H4 (cell line): ENCODE results near the gene PTPRN2. TPM values are rescaled to one million over a fixed set of nuclear protein-coding genes. Genes with fewer than 3 reads are reported as not detected.

Experiments
- DNase-seq: peaks from one replicate; pipeline ENCODE4 v3.0.0-alpha.2; 2015; ENCODE audit warnings: low spot score
- total RNA-seq: library from RNA; depleted of rRNA; stranded (reverse); fragments of >200 nt; shearing (Covaris generic); gene quantifications from 2 replicates; pipeline ENCODE4 v1.2.3, GENCODE V29; 2014

Gene PTPRN2
- total RNA-seq, 1 experiment from 2014 or later: 0.97 TPM

DNA sequence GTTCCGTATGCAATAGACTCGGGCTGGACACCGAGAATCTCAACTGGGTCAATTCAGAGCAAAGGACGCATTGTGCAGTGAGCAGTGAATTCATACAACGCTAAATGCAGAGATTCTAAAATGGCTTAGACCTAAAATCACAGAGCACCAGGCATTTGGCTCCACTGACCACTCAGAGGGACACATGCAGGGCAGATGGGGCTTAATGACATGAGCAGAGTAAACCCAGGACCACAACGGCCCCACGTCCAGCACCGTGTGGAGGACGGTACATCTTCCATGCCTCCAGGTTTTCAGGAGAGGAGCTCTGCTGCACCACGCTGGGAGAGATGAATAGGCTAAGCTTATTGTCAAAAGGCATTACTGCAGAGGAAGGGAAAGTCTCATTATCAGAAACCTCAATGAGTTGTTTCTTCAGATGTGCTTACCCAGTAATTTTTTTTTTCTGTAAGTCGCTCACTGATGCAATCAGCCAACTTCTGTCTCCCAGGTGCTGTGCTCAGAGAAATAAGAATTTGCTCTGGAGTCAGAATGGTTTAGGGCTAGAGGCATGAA is 555.0 kb downstream of the PTPRN2 start:
- no peak for DNase-seq

DNA sequence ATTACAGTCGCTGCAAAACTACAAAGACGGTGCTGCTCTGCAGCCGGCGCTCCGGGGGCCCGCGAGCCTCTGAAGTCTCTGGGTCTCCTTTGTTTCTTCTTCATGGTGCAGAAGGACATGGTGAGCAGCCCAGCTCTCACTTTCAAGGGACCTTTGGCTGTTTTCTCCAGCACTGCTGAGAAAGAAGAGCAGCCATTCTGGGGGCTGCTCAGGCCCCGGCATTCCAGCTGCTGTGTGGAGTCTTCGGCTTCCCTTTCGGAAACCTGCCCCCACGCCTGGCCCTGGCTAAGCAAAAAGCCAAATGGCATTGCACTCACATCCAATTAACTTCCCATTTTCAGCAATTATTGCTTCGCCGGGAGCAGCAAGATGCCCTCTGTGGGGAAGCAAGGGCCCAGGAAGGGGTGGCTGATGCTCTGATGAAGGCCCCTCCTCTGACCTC is 555.7 kb downstream of the PTPRN2 start:
- no peak for DNase-seq

DNA sequence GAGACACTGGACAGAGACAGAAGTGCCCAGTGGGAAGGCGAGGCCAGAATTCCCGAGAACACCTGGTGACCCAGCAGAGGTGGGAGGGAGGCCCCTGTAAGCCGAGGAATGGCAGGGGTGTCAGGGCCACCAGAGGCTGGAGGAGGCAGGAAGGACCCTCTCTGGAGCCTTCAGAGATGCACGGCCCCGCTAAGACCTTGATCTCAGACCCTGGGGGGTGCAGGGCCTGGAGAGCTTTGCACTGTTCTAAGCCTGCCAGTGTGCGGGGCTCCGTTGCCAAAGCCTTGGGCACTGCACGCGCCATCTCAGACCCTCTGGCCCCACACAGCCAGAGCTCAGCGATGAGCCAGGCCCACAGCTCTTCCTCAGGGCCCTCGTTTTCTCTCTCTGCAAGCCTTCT is 557.1 kb downstream of the PTPRN2 start:
- no peak for DNase-seq

DNA sequence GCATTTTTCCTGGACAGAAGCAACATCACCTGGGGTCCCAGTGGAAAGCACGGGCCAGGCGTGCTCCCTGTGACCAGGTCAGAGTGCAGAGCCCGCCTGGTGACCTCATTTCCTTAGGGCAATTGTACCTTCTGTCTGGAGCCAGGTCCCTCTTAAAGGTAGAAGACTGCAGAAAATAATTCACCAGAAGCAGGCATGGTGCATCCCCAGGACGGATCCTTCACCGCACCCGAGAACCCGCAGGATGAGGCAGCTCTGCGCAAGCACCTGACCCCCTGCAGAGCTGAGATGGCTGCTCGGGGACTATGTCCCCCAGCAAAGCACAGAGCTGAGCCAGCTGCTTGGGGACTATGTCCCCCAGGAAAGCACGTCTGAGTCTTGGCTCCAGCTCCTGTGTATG is 557.6 kb downstream of the PTPRN2 start:
- DNase-seq: no peak

DNA sequence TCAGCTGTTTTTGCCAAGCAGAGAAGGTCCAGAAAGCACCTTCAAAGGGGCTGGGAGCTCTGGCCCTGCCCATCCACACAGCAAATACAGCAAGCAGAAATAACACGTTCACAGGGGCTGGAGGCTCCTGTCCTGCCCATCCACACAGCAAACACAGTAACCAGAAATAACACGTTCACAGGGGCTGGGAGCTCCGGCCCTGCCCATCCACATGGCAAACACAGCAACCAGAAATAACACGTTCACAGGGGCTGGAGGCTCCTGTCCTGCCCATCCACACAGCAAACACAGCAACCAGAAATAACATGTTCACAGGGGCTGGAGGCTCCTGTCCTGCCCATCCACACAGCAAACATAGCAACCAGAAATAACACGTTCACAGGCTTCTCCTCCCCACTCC is 558.1 kb downstream of the PTPRN2 start:
- DNase-seq: no peak

DNA sequence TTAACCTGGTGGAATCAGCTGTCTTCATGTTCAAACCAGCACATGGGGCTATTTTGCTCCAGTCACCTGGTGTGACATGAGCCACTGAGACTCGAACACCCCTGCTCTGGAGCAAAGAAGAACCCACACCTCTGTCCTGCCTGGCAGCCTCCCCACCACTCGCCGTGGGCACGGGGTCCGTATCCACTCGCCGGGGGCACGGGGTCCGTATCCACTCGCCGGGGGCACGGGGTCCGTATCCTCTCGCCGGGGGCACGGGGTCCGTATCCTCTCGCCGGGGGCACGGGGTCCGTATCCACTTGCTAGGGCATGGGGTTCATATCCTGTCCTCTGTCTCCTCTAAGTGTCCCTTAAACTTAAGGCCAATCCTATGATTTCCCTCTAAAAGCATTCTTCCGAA is 558.7 kb downstream of the PTPRN2 start:
- no peak for DNase-seq

DNA sequence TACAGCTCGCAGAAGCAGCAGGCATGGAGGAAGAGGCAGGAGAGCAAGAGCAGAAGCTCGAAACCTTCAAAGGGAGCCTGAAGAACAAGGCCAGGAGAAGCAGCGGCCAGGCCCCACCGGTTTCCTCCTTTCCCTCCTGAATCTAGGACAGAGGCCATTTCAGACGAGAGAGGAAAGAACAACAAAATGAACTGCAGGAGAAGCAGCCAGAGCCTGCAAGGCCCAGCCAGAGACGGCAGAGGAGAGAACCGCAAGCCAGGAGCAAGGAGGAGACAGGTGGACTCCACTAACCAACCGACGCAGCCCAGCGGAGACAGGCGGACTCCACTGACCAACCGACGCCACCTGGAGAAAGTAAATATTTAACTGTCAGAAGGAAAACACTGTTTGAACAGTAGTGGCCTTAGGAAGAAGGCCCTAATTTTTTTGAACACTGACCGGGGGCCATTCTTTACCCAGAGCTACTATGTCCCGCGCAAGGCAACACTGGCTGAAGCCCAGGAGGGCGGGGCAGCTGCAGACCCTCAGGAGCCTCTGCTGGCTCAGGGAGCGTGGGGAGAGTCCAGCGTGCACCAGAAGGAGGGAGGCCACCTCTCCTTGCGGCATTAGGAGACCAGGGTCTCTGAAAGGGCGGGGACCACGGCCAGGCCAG is 559.2 kb downstream of the PTPRN2 start:
- no peak for DNase-seq

DNA sequence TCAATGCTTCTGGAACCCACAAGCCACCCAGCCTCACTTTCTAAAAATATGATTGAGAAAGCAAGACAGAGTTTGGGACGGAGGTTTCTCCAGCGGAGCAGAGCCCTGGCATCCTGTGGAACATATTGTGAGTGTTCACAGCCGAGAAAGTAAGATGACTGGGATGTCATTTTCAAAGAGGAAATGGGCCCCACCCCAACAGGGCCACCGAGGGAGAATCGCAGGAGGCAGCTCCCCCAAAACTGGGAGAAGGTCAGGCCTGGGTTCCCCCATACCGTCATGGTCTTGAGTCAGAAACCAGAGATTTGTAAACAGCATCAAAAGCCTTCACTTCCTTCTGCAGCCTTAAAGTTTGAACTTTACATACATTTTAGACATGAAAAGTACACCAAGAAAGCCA is 560.0 kb downstream of the PTPRN2 start:
- no peak for DNase-seq

DNA sequence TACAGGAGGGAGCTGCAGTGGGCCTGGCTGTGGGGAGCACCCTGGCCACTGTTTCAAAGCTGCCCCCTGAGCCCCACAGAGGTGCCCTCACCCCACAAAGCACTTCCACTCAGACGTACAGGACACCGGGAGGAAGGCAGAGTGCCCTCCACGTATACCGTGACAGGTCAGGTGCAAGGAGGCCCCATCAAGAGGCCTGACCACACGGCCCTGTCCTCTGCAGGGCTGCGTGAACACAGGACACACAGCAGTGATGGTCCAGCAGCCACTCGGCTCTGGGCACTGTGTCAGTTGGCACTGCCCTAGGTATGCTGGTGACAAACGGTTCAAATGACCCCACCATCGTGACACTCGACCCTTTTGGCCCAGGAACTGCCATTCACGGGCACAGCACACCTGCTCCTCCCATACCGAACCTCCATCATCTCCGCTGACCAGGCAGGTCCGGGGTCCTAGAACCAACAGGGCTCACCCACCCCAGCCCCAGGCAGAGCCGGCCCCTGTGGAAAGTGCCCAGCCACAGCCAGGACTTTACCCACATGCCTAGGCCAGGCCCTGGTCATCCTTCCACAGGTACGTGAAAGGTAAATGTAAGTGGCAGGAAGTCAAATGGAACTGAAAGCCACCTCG is 560.9 kb downstream of the PTPRN2 start:
- no peak for DNase-seq

DNA sequence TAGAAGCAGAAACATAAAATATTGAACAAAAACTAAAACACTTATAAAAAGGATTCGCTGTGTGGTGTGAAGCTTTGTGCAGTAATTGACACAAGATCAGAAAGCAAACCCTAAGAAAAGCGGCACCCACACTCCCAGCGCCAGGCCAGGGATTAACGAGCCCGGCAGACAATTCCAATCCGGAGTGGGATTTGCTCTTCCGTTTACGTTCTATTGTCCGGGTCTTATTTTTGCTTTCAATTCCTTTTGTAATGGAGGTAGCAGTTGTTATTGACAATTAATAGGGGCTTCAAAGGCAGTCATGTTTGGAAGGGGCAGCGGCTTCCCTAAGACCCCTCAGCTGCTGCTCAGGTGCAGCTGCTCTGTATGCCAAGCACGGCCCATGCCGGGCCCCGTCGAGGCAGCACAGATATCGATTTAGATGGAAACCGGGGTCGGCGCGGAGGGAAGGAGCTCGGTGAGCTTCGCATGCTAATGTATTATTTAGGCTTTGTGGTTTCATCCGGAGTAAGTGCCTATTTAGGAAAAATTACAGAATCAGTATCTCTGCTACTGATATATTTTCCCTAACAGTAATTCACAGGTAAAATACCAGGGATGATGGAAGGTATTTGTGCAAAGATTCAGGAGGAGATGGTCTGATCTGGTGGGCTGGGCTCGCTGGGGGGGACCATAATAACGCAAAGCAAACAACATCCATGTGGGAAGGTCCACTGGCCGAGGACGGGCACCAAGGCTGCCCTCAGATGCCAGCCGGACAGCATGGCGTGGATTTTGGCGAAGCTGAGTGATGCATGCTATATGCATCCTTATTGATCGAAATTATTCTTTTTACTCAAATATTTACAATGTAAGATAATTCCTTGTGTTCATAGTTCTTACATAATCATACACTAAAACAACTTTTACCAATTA is 561.7 kb downstream of the PTPRN2 start:
- no peak for DNase-seq

DNA sequence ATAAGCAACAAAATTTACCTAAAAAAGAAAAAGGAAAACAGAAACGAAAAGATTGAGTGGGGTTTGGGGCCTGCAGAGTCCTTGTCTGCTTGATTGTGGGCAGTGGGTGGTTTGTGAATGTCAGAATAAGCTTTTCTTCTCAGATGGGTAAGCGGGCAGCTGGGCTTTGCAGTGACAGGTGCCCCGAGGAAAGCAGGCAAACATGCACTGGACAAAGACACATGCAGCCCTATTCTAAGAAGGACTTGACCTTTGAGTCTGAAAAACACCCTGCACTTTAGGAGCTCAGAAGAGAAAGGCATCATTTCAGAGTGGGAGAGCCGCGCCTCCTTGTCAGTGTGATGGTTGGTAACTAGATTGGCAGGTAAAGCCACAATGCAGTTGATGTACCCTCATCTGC is 562.7 kb downstream of the PTPRN2 start:
- DNase-seq: no peak

DNA sequence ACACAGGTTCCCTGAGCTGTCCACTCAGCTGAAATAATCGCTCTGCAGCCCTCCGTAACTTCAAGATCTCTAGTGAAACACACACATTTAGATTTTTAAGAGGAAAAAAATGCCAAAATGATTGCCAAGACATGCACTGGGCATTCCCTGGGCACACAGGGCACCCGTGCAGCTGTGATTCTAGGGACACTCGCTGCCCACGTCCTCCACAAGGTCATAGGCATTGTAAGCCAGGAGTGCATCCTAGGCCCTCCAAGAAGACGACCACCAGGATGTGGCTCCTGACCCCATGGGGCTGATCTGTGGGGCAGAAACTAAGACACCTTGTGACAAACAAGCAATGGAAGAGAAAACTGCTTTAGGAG is 563.3 kb downstream of the PTPRN2 start:
- DNase-seq: no peak

DNA sequence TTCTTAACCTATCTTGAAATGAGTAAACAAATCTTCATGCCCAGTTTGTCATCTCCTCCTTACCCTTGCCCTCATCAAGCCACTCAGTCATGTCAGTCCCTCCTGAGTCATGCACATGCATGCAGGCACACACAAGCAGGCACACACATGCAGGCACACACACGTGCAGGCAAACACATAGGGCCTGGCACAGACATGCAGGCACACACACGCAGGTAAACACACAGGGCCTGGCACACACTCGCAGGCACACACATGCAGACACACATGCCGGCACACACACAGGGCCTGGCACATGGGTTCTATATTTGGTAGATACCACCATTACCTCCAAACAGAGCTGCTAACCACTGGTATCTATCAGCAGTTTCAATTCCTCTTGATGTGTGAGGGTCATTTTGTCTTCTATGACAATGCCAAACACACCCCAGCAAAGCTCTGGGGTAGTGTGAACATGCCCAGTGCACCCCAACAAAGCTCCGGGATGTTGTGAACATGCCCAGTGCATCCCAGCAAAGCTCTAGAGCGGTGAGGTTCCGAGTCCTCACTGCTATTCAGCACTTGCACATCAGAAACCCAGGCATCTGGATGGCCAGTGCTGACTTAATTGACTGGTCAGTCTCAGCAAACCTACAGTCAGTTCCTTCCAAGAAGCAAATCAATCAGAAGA is 563.8 kb downstream of the PTPRN2 start:
- no peak for DNase-seq

DNA sequence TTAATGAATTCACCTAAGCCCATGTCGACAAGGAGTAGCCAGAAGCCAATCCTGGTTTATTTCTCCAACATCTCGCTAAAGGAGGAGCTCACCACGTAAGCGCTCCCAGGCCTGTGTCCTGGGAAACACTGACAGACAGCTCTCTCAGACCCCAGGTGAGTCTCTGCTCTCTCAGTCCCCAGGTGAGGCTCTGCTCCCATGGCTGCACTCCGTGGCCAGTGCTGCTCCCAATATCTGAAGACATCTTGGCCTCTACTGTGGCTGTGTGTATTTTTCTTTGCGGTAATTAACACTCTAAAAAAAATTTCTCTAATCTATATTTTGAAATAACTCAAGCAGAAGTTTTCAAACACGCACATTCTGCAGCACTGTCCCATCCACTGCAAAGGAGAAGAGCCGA is 564.5 kb downstream of the PTPRN2 start:
- DNase-seq: no peak

DNA sequence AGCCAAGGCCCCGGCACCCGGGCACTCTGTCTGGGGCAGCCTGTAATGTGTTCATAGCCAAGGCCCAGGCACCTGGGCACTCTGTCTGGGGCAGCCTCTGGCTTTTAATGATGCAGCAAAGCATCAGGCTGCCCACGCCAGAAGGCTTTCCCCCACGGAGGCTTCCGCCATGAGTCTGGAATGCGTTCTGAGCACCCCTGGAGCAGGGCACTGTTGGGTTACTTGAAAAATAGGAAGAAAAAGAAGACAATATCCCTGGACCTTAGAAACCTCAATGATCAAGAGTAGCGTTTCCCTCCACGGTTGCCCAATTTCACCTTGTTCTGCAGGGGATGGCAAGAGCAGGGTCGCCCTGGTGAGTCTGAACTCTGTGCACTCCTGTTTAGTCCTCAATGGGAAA is 565.0 kb downstream of the PTPRN2 start:
- no peak for DNase-seq

DNA sequence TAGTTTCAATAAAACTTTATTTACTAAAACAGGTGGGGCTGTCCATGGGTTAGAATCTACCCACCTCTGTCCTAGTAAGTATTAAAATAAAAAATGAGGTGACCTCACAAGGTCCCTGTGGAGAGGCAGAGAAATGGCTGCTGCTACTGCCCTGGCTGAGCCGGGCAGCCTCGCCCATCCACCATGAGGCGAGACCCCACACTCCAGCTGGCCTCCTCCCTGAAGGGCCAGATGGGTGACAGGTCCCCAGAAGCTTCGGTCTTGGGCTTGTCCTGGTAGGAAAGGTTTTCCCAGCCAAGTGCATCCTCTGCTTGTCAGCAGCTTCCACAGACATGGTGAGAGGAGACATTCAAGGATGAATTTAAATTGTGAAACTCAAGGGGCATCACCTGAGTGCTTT is 565.8 kb downstream of the PTPRN2 start:
- no peak for DNase-seq

DNA sequence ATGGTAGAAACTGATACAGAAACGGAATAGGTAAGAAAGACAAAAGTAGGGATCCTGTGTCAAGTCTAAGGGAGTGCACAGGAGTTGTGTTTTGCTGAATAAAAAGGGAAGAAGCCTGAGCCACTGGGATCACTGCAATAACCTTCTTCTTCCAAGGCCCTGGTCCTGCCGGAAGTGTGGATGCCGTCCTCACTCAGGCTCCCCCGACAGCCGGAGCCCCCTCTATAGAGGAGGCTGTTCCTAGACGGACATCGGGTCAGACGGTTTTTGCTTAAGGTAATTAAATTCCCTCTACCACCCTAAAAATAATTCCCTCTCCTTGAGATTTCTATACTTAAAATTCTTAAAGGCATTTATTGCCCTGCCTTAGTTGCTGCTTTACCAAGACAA is 566.9 kb downstream of the PTPRN2 start:
- no peak for DNase-seq

DNA sequence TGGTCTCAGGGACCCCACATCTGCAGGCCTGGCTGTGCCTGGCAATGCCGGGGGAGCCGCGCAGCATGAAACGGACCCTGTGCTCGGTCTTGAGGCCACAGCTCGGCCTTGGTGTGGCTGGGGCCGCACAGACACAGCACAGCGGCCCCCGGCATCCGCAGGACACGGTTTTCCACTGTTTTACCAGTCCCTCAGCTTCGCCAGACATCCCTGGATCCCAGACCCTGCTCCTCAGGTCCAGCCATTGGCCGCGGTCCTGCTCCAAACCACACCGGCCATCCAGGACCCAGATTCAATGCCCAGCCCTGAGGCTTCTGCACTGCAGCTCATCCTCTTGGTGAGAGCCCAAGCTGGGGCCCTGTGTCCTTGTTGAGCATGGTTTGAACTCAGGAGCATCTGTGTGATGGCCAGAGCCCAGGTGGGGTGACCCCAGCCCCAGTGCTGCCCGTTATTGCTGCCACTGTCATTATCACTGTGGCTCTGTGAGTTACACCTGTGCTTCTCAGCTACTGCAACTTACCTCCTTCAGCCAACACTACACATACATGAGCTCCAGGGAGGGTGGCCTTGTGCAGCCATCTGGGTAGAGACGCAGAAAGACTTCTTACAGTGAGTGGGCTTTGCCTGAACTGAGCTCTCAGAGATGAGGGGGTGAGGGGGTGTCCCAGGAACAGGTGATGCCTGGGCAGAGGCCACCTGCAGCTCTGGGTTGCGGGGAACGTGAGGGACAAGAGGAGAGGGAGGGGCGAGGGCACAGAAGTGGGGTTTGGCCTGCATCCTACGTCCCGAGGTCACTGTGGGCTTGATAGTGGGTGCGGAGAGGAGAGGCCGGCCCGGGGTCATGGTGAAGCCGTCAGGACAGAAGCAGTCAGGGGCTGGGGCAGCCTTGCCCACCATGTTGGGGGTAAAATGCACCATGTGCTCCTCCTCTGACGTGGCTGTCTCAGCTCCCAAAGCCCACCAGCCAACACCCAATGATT is 567.6 kb downstream of the PTPRN2 start:
- no peak for DNase-seq

DNA sequence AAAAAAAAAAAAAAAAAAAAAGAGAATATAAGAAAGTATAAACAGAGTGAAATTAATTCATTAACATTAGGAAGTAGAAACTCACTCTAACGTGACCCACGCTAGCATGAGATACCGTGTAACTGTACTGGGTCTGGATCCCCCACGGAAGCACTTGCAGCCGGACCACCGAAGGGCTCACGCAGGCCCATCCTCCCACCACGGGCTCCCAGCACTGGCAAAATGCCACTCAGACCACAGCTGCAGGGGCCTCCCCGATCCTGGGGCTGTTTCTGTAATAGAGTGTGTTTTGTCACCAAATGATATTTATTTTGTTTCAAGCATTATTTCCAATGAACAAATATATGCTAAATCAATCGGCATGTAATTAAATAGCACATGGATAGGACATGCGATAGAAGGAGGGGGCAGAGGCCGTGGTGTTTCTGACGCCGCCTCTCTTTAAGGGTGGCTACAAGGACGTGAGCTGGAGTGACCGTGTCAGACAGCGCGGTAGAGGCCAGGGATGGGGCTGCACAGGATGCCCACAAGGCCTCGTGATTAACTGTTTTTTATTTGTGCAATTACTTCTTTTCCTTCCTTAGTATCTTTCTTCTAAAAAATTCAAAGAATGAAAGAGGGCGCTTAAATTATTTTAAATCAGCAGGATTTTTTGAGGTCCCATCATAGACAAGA is 568.5 kb downstream of the PTPRN2 start:
- DNase-seq: no peak

DNA sequence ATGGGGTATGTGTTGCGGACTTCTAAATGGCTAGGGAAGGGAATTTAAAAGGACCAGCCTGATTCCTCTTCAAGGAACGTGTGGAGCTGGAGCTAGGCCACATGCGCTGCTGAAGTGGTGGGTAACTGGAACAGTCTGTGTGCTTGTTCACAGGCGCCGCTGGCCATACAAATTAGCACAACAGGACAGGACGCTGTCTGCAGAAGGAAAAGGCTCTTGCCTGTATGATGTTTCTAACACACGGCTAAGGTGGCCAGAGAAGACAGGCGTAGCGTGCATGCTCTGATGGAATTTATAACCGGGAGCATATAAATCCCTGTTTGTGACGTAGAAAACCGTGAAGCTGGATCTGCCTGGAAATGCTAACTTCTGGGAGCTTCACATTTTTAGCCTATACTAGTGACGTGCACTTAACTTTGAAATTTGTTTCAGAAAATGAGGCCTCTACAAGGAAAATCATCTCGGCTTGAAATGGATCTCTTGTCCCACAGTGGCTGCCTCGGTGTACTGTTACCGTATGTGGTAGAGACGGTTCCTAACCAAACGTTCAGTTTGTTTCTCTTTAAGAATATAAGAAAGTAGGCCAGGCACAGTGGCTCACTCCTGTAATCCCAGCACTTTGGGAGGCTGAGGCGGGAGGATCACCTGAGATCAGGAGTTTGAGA is 569.4 kb downstream of the PTPRN2 start:
- no peak for DNase-seq
